Stimulated activated CD4-positive, alpha-beta T cell treated with anti-CD3 and anti-CD28 coated beads, Interleukin-1b, Interleukin-23, amount 100 ng/mL, for 48 hours (primary cell): Measurements from ENCODE around the gene MGAT3.

Source experiments
- DNase-seq: peaks from one replicate; pipeline ENCODE4 v3.0.0-alpha.2; 2020

The MGAT3 gene

GRCh38 chr22:39429186-39429585 is 27.6 kb upstream of the MGAT3 start:
- no peak for DNase-seq

GRCh38 chr22:39429916-39430575 is 26.8 kb upstream of the MGAT3 start:
- no peak for DNase-seq

- no peak for DNase-seq
Observed at GRCh38 chr22:39430576-39431150, 26.1 kb upstream of the MGAT3 start.

- DNase-seq: no peak
Observed at GRCh38 chr22:39431216-39431801, 25.5 kb upstream of the MGAT3 start.

- no peak for DNase-seq
Observed at GRCh38 chr22:39431821-39432251, 25.0 kb upstream of the MGAT3 start.

- DNase-seq: no peak
Observed at GRCh38 chr22:39432361-39432811, 24.4 kb upstream of the MGAT3 start.

GRCh38 chr22:39433476-39434242 is 23.2 kb upstream of the MGAT3 start:
- DNase-seq: no peak

GRCh38 chr22:39434243-39434653 is 22.6 kb upstream of the MGAT3 start:
- no peak for DNase-seq

GRCh38 chr22:39434721-39435120 is 22.1 kb upstream of the MGAT3 start:
- DNase-seq: no peak

GRCh38 chr22:39435616-39436015 is 21.2 kb upstream of the MGAT3 start:
- no peak for DNase-seq

GRCh38 chr22:39437791-39438704 is 18.8 kb upstream of the MGAT3 start:
- no peak for DNase-seq

- no peak for DNase-seq
Observed at GRCh38 chr22:39439170-39439569, 17.6 kb upstream of the MGAT3 start.

- no peak for DNase-seq
Observed at GRCh38 chr22:39443398-39443797, 13.4 kb upstream of the MGAT3 start.

- no peak for DNase-seq
Observed at GRCh38 chr22:39444247-39444800, 12.5 kb upstream of the MGAT3 start.

GRCh38 chr22:39444937-39445465 is 11.8 kb upstream of the MGAT3 start:
- DNase-seq: no peak

GRCh38 chr22:39445678-39446077 is 11.1 kb upstream of the MGAT3 start:
- no peak for DNase-seq

- DNase-seq: no peak
Observed at GRCh38 chr22:39446239-39446721, 10.5 kb upstream of the MGAT3 start.

GRCh38 chr22:39448205-39449054 is 8.4 kb upstream of the MGAT3 start:
- no peak for DNase-seq

GRCh38 chr22:39449708-39450107 is 7.1 kb upstream of the MGAT3 start:
- DNase-seq: no peak

GRCh38 chr22:39450258-39450955 is 6.4 kb upstream of the MGAT3 start:
- no peak for DNase-seq
